Psoas muscle (tissue), 8 donors: ENCODE results near the gene MTMR12. TPM values are rescaled to one million over a fixed set of nuclear protein-coding genes. Genes with fewer than 3 reads are reported as not detected.

Experiments
- ATAC-seq, 4 donors: fragments of 200-7000 bp; cut with Tn5 transposase; one replicate each; pipeline ENCODE4 v1.9.1; 2020; ENCODE audit warnings: moderate library complexity in 3 of 4, mild to moderate bottlenecking in 2 of 4
- DNase-seq, 2 donors: peaks; one replicate each; pipeline ENCODE4 v3.0.0-alpha.2; 2020
- H3K27ac ChIP-seq: fragments of 200-600 bp; one replicate; pipeline ENCODE4 v1.8.0; 2022
- H3K27me3 ChIP-seq, 3 donors: fragments of 200-600 bp in 1 of 3; one replicate each; pipeline versions ENCODE4 v1.6.1 to v1.8.0; 2013 to 2022; ENCODE audit warnings: low read length in 2 of 3, mild to moderate bottlenecking in 2 of 3, moderate library complexity in 1 of 3; ENCODE audit not compliant: insufficient read depth in 3 of 3
- H3K36me3 ChIP-seq, 2 donors: fragments of 200-600 bp in 1 of 2; one replicate each; pipeline versions ENCODE4 v1.6.1 to v1.8.0; 2013 to 2022; ENCODE audit warnings: low read depth in 1 of 2, mild to moderate bottlenecking in 1 of 2, moderate library complexity in 1 of 2; ENCODE audit not compliant: insufficient read depth in 1 of 2
- H3K4me1 ChIP-seq: fragments of 200-600 bp; one replicate; pipeline ENCODE4 v1.8.0; 2022
- H3K4me3 ChIP-seq: fragments of 200-600 bp; one replicate; pipeline ENCODE4 v1.8.0; 2022; ENCODE audit warnings: mild to moderate bottlenecking
- H3K9me3 ChIP-seq: fragments of 200-600 bp; one replicate; pipeline ENCODE4 v1.8.0; 2022
- WGBS, 3 donors: extraction: QIAGEN DNeasy Blood & Tissue Kit; methylation state at CpG; one replicate each; pipeline versions ENCODE4 v1.1.6 to v1.1.7; 2013; 5-methylcytosine and 5-hydroxymethylcytosine counted together
- intact Hi-C, 2 donors: fragments of 100-400 bp; cut with DNase I; formaldehyde crosslinking; loops; one replicate each; pipeline versions ENCODE4 v1.11.0 to v1.14.2; 2022
- polyA plus RNA-seq, 3 donors: library from polyadenylated mRNA; stranded (reverse); fragments of 200-250 nt; gene quantifications; one replicate each; pipeline ENCODE4 v1.2.3, GENCODE V29; 2013
- total RNA-seq, 4 donors: library from RNA; stranded (reverse); fragmentation: NEBNext Ultra II Directional in 2 of 4; extraction: Animal tissue kit (Norgen Biotek cat#: 25700) in 2 of 4; gene quantifications; one replicate each; pipeline versions ENCODE4 v1.2.1 to v1.2.4, GENCODE V29; 2021 to 2023
- TF ChIP-seq, protein P1 (sequence below): fragments of 200-600 bp; IDR thresholded peaks from one replicate; pipeline ENCODE4 v1.8.0; 2022; ENCODE audit warnings: antibody characterized with exemption
- donor health status: healthy with polysubstance abuse.
- donor health status: DM: no; HTN: no; CAD: no; lungs with moderate emphysema.
- donor health status: Bipolar disorder and iron deficiency.
- donor health status: healthy.
- donor health status: DM: yes; HTN: yes; CAD: no.
- donor health status: DM: no; HTN: no; CAD: no.
- donor health status: DM: no; HTN: no; CAD: no.
- donor health status: DM: yes; HTN: yes; CAD: no.

MTMR12 gene
- total and polyA plus RNA-seq, 7 donors, result 2.4 to 8.9 (median 8.2) TPM

DNA sequence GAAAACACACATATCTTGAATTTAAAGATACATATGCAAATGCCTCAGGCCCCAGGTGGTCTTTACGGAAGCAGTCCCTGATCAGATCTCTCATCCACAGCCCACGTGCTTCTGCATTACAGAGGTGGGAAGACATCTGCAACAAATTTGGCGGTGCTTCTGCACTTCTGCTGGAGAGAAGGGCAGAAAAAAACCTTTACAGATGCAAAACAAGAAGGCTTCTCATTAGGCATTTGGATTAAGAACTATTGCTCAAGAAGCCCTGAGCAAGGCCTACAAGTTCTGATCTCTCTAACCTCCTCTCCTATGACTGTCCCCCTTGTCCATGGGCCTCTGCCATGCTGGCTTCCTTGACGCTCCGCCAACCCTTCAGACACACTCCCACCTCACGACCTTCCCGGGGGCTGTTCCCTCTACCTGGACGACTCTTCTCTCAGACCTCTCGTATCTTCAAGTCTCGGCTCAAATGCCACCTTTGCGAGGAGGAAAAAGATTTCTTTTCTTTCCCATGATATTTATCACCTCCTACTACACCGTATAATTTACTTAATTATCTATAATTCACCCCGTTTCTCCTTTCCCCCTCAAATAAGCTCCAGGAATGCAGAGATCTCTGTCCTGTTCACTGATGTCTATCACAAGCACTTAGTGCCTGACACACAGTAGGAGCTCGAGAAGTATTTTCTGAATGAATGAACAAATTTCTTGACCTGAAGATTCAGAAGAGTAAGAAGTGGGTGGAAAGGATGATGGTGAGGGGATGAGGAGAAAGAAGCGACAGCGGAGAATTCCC, 1.1 kb downstream of the MTMR12 start:
- Histone ChIP-seq H3K4me3 (peak overlapping the region; percentile 96), H3K36me3 (no peaks in the 10 kb centered on the region), H3K9me3 (no peaks in the 10 kb centered on the region), H3K27me3 (no peaks in the 10 kb centered on the region), H3K4me1 (peaks cover 23% of the 10 kb centered on the region), H3K27ac (peak overlapping the region; percentile 100)
- intact Hi-C loops, result loop anchor here in 1 of 2 donors (5.0 kb wide), 1 partner anchor 34 kb away; no protein-coding TSS in a partner anchor
- no peak for DNase-seq
- ATAC-seq, result no peak
- TF ChIP-seq, protein P1, sequence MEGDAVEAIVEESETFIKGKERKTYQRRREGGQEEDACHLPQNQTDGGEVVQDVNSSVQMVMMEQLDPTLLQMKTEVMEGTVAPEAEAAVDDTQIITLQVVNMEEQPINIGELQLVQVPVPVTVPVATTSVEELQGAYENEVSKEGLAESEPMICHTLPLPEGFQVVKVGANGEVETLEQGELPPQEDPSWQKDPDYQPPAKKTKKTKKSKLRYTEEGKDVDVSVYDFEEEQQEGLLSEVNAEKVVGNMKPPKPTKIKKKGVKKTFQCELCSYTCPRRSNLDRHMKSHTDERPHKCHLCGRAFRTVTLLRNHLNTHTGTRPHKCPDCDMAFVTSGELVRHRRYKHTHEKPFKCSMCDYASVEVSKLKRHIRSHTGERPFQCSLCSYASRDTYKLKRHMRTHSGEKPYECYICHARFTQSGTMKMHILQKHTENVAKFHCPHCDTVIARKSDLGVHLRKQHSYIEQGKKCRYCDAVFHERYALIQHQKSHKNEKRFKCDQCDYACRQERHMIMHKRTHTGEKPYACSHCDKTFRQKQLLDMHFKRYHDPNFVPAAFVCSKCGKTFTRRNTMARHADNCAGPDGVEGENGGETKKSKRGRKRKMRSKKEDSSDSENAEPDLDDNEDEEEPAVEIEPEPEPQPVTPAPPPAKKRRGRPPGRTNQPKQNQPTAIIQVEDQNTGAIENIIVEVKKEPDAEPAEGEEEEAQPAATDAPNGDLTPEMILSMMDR, result no peak
- WGBS, 3 donors, result 33 to 38% (median 36%) methylated on average over 16 of the region's 16 CpGs

DNA sequence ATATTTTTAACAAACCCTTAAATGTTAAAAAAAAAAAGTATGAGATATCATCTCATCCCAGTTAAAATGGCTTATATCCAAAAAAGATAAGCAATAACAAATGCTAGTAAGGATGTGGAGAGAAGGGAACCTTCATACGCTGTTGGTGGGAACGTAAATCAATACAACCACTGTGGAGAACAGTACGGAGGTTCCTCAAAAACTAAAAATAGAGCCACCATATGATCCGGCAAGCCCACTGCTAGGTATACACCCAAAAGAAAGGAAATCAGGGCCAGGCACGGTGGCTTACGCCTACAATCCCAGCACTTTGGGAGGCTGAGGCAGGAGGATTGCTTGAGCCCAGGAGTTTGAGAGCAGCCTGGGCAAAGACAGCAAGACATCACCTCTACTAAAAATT, 3.0 kb downstream of the MTMR12 start:
- peaks cover 26% of the 10 kb centered on the region for H3K4me1 ChIP-seq
- no peaks in the 10 kb centered on the region for H3K9me3 ChIP-seq
- no peaks in the 10 kb centered on the region for H3K27me3 ChIP-seq
- no peak for DNase-seq
- WGBS, 3 donors, result 73 to 78% (median 75%) methylated on average over 6 of the region's 6 CpGs
- no peak for ATAC-seq
- intact Hi-C loops, result loop anchor here (5.0 kb wide), 2 partner anchors 32 to 37 kb away; no protein-coding TSS in a partner anchor
- H3K36me3 ChIP-seq, result no peaks in the 10 kb centered on the region
- H3K4me3 ChIP-seq, result no peak overlapping the region
- TF ChIP-seq, protein P1, result no peak
- H3K27ac ChIP-seq, result no peak overlapping the region

DNA sequence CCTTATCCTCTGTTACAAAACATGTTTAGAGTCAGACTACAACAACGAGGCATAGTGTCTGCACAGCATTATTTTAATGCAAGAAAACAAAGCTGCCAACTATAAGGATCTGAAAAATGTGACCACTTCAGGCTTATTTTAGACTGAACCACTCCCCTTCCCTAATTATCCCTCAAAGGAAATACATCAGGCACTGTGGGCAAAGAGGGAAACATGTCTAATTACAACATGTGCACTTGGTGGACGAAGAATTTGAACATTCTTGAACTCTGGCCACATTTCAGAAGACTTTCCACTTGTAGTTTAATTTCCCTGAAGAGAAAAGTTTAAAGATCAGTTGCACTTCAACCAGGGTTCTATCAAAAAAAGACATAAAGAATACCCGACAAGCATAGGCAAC, 3.8 kb downstream of the MTMR12 start:
- TF ChIP-seq, protein P1, result no peak
- DNase-seq (no peak), ATAC-seq (no peak)
- Histone ChIP-seq H3K27ac (no peak overlapping the region), H3K4me3 (no peak overlapping the region), H3K4me1 (peaks cover 26% of the 10 kb centered on the region), H3K9me3 (no peaks in the 10 kb centered on the region), H3K27me3 (no peaks in the 10 kb centered on the region), H3K36me3 (no peaks in the 10 kb centered on the region)
- intact Hi-C loops, result loop anchor here in 1 of 2 donors (5.0 kb wide), 1 partner anchor 37 kb away; no protein-coding TSS in a partner anchor
- WGBS, 3 donors, result 40 to 42% (median 41%) methylated on average over 3 of the region's 3 CpGs

DNA sequence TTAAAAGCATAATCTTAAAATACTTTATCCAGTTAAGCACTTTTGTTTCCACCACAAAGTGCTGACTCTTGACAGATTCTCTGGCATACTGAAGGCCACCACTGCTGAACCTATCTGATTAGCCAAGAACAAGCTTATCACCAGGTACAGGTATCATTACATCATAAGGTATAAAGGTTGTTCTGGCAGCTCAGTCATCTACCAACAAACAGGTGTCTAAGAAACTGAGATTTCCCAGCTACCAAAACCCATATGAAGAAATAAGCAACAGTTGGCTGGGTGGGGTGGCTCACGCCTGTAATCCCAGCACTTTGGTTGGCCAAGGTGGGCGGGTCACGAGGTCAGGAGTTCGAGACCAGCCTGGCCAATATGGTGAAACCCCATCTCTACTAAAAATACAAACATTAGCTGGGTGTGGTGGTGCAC, 5.0 kb downstream of the MTMR12 start:
- DNase-seq (no peak), ATAC-seq (no peak)
- peaks cover 34% of the 10 kb centered on the region for H3K4me1 ChIP-seq
- TF ChIP-seq, protein P1, result no peak
- H3K27ac ChIP-seq, result no peak overlapping the region
- 90 to 94% (median 93%) methylated on average over 4 of the region's 4 CpGs for WGBS, 3 donors
- no peaks in the 10 kb centered on the region for H3K9me3 ChIP-seq
- no peaks in the 10 kb centered on the region for H3K36me3 ChIP-seq
- no peaks in the 10 kb centered on the region for H3K27me3 ChIP-seq
- intact Hi-C loops, result loop anchor here in 1 of 2 donors (5.0 kb wide), 1 partner anchor 35 kb away; no protein-coding TSS in a partner anchor
- no peak overlapping the region for H3K4me3 ChIP-seq
